Mucosa of stomach (tissue), 1 donor: ENCODE data around the gene BRD2.

Source experiments
- H3K27me3 ChIP-seq: one replicate; pipeline ENCODE4 v1.7.0; 2013; ENCODE audit warnings: mild to moderate bottlenecking, low read length; ENCODE audit not compliant: control insufficient read depth, insufficient read depth
- H3K36me3 ChIP-seq: one replicate; pipeline ENCODE4 v1.7.0; 2013; ENCODE audit warnings: low read length; ENCODE audit not compliant: control insufficient read depth, insufficient read depth
- H3K4me1 ChIP-seq: one replicate; pipeline ENCODE4 v1.7.0; 2013; ENCODE audit warnings: mild to moderate bottlenecking, low read length; ENCODE audit not compliant: control insufficient read depth, insufficient read depth
- H3K4me3 ChIP-seq: one replicate; pipeline ENCODE4 v1.7.0; 2013; ENCODE audit warnings: low read length
- H3K9ac ChIP-seq: one replicate; pipeline ENCODE4 v1.7.0; 2013; ENCODE audit warnings: mild to moderate bottlenecking, low read length, moderate library complexity
- H3K9me3 ChIP-seq: one replicate; pipeline ENCODE4 v1.7.0; 2013; ENCODE audit warnings: mild to moderate bottlenecking, low read length, moderate library complexity; ENCODE audit not compliant: control insufficient read depth
- donor health status: Pancreatic carcinoma.

The BRD2 gene

DNA sequence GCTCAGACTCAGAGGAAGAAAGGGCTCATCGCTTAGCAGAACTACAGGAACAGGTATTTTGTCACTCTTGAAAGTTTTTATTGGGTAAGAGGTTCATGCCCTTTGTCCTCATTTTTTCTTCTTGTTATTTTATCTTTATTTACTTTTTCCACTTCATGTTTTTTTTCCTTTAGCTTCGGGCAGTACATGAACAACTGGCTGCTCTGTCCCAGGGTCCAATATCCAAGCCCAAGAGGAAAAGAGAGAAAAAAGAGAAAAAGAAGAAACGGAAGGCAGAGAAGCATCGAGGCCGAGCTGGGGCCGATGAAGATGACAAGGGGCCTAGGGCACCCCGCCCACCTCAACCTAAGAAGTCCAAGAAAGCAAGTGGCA lies 9.5 kb downstream of the BRD2 start:
- no peaks in the 10 kb centered on the region for H3K27me3 ChIP-seq
- H3K36me3 ChIP-seq = peaks cover 47% of the 10 kb centered on the region
- no peak overlapping the region for H3K4me3 ChIP-seq
- peaks cover 61% of the 10 kb centered on the region for H3K4me1 ChIP-seq
- H3K9ac ChIP-seq = no peak overlapping the region
- no peaks in the 10 kb centered on the region for H3K9me3 ChIP-seq

DNA sequence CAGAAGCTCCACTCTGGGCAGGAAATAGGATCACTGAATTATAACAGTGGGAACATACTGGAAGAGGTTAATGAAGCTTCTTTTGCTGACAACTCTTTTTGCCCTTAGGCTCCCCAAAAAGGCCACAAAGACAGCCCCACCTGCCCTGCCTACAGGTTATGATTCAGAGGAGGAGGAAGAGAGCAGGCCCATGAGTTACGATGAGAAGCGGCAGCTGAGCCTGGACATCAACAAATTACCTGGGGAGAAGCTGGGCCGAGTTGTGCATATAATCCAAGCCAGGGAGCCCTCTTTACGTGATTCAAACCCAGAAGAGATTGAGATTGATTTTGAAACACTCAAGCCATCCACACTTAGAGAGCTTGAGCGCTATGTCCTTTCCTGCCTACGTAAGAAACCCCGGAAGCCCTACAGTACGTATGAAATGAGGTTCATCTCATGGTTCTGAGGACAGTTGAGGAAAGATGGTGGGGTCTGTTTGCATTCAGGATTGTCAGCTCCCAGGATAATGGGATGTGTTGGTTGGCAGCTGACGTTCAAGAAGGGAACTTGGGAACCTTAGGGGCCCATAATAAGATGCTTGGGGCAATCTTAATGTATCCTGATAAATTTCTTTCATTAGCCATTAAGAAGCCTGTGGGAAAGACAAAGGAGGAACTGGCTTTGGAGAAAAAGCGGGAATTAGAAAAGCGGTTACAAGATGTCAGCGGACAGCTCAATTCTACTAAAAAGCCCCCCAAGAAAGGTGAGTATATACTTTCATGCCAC lies 11.5 kb downstream of the BRD2 start:
- Histone ChIP-seq H3K4me1 (peaks cover 69% of the 10 kb centered on the region), H3K36me3 (peaks cover 34% of the 10 kb centered on the region), H3K9me3 (no peaks in the 10 kb centered on the region), H3K4me3 (no peak overlapping the region), H3K27me3 (no peaks in the 10 kb centered on the region), H3K9ac (no peak overlapping the region)

DNA sequence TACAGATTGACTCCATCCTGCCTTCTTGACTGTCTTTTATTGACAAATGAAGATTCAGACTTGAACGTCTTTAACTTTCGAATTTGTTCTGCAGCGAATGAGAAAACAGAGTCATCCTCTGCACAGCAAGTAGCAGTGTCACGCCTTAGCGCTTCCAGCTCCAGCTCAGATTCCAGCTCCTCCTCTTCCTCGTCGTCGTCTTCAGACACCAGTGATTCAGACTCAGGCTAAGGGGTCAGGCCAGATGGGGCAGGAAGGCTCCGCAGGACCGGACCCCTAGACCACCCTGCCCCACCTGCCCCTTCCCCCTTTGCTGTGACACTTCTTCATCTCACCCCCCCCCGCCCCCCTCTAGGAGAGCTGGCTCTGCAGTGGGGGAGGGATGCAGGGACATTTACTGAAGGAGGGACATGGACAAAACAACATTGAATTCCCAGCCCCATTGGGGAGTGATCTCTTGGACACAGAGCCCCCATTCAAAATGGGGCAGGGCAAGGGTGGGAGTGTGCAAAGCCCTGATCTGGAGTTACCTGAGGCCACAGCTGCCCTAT lies 12.2 kb downstream of the BRD2 start:
- H3K27me3 ChIP-seq = no peaks in the 10 kb centered on the region
- H3K4me3 ChIP-seq = no peak overlapping the region
- peaks cover 30% of the 10 kb centered on the region for H3K36me3 ChIP-seq
- H3K4me1 ChIP-seq = peaks cover 62% of the 10 kb centered on the region
- H3K9ac ChIP-seq = no peak overlapping the region
- H3K9me3 ChIP-seq = no peaks in the 10 kb centered on the region

DNA sequence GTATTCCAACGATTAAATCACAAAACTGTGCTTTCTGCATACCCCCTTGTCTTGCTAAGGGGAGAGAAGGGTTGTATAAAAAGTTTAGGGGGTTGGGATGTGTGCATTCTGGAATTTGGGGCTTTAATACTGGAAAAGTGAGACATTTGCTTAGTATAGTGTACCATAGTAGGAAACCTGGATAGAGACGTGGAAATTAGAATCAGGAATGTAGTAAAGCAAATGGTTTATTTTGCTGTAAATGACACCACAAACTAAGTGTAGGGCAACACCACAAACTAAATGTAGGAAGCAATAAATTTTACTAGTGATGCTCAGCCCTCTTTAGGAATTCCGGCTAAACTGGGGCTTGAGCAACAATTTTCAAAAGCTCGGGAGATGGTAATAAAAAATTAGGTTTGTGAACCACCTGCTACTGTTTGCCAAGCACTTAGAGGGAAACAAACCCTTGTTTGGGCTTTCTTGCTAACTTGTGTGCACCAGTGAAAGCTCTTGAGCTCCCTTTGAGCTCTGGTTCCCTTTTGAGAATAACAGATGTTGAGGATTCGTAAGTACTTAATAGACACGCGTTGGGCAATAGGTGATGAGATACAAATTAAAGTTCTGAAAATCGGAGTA lies 13.8 kb downstream of the BRD2 start:
- H3K4me3 ChIP-seq = no peak overlapping the region
- peaks cover 46% of the 10 kb centered on the region for H3K4me1 ChIP-seq
- H3K9me3 ChIP-seq = no peaks in the 10 kb centered on the region
- no peaks in the 10 kb centered on the region for H3K27me3 ChIP-seq
- no peak overlapping the region for H3K9ac ChIP-seq
- H3K36me3 ChIP-seq = peaks cover 30% of the 10 kb centered on the region

DNA sequence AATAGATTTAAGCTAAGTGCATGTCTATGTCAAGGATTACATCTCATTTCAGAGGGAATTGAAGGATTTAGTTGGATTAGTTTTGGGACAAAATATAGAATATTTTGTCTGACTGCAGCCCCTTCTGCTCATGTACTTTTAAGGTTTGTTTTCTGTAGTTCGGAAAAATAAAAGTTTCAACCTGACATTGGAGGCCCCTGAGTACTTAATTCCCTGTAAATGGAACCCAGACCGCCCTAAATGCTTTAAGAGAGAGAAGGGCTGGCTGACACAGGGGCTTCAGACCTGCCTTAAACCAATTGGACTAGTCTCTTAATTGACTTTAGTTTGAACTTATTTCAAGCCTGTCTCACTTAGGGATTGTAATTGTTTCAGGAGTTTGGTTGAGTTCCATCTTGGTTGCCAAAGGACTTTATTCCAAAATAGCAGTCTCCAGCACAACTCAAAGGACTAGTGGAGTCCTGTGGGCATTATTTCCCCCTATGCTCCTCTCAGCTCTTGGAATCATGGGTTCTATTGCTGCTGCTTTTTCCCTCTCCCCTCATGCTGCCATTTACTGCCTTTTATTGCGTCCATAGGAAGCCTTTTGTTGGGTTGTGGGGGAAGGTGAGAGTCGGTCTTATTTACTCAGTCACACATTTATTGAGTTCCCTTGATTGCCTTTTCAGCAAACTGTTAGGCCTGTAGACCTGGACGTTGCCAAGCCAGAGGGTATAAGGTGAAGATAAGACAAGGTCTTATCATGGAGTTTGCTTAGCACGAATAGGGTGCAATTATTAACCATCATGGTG lies 14.5 kb downstream of the BRD2 start:
- no peak overlapping the region for H3K9ac ChIP-seq
- no peaks in the 10 kb centered on the region for H3K9me3 ChIP-seq
- H3K36me3 ChIP-seq = peaks cover 24% of the 10 kb centered on the region
- H3K27me3 ChIP-seq = no peaks in the 10 kb centered on the region
- no peak overlapping the region for H3K4me3 ChIP-seq
- H3K4me1 ChIP-seq = peaks cover 39% of the 10 kb centered on the region

DNA sequence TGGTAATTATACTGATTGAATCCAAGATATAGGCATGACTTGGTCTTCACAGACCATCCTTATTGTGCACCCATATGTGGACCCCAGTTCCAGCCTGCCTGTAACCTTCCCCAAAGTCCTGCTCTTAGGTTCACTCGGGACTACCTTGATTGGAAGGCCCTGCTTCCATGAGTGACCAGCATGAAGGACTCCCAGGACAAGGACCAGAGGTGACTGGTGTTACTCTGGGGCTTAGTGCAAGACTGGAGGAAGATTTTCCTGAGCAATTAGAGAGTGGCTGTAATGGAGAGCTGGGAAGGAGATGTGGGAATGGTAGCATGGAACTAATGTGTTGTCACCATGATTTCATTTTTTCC lies 15.1 kb downstream of the BRD2 start:
- peaks cover 18% of the 10 kb centered on the region for H3K36me3 ChIP-seq
- no peaks in the 10 kb centered on the region for H3K27me3 ChIP-seq
- no peak overlapping the region for H3K4me3 ChIP-seq
- H3K4me1 ChIP-seq = peaks cover 33% of the 10 kb centered on the region
- H3K9ac ChIP-seq = no peak overlapping the region
- H3K9me3 ChIP-seq = no peaks in the 10 kb centered on the region

DNA sequence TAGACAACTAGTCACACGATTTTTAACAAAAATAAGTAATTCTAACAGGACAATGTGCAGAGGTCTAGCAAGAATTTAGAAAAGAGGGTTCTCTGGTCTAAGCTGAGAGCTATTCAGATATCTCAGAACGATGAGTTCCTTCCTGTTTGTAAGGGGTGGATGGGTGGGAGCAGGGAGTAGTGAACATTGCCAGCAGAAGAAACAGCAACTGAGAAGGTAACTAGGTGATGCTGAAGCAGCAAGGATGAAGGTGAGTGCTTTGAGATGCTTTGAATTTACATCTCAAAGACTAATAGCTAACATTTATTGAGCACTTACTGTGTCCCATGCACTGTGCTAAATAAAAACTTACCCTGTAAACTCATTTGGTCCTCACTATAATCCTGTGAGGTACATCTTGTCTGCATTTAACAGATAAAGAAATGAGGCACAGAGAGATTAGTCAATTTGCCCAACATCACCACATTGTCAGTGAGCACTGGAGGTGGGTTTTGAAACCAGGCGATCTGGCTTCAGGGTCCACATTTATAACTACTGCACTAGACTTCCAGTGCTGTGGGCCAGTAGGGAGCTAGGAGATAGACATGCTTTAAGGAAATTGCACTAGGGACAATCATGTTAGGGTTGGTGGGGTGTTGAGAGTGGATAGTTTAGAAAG lies 15.7 kb downstream of the BRD2 start:
- H3K27me3 ChIP-seq = no peaks in the 10 kb centered on the region
- H3K9ac ChIP-seq = no peak overlapping the region
- peaks cover 17% of the 10 kb centered on the region for H3K36me3 ChIP-seq
- H3K4me3 ChIP-seq = no peak overlapping the region
- no peaks in the 10 kb centered on the region for H3K9me3 ChIP-seq
- peaks cover 31% of the 10 kb centered on the region for H3K4me1 ChIP-seq

DNA sequence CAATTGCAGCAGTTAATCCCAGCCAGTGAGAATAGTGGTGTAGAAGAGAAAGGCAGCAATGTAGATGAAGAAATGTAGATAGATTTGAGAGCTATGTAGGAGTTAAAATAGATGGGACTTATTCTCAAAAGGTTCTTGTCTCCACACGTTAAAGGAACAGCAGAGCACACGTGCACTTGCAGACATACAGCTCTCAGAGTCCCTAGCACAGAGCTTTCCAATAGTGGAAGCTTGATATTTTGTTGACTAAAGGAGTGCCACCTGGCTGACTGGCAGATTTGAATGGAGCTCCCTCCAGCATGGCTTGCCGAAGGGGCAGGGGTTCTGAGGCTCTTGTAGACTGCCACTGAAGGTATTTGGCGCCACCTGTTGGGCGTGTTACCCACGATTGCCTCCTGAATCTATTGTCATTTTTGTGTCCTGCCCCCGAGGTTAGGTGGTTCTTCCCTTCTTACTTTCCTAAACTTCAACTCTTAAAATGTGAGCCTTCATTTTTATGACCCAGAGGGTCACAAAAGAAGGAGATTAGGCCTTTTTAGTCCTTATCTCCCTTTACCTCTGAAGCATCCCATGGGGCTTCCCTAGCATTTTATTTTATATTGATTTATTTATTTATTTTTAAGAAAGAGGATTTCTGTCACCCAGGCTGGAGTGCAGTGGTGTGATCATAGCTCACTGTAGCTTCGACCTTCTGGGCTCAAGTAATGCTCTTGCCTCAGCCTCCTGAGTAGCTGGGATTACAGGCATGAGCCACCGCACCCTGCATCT lies 16.4 kb downstream of the BRD2 start:
- Histone ChIP-seq H3K4me3 (no peak overlapping the region), H3K9me3 (no peaks in the 10 kb centered on the region), H3K9ac (no peak overlapping the region), H3K36me3 (peaks cover 12% of the 10 kb centered on the region), H3K27me3 (no peaks in the 10 kb centered on the region), H3K4me1 (peaks cover 29% of the 10 kb centered on the region)

DNA sequence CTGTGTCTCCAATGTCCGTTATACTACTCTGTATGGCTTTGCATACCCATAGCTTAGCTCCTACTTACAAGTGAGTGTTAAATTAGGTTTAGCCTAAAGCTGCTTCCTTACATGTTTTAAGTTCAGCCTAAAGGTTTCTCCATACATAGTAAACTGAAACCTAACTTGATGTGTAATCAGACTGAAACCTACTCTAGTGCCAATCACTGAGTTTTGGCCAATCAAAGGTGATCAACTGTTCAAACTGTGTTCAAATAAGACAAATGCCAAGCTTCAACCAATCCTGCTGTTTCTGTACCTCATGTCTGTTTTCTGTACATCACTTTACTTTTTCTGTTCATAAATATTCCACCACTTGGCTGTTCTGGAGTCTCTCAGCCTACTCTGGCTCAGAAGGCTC lies 21.0 kb downstream of the BRD2 start:
- Histone ChIP-seq H3K27me3 (no peaks in the 10 kb centered on the region), H3K4me1 (no peaks in the 10 kb centered on the region), H3K4me3 (no peak overlapping the region), H3K36me3 (no peaks in the 10 kb centered on the region), H3K9ac (no peak overlapping the region), H3K9me3 (no peaks in the 10 kb centered on the region)

DNA sequence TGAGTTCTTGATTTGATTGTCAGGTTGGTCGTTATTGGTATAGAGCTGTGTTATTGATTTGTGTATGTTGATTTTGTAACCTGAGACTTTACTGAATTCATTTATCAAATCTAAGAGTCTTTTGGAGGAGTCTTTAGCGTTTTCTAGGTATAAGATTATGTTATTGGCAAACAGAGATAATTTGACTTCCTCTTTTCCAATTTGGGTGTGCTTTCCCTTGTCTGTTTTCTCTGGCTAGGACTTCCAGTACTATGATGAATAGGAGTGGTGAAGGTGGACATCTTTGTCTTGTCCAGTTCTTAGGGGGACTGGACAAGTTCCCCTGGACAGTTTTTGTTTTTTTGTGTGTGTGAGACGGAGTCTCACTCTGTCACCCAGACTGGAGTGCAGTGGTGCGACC lies 23.6 kb downstream of the BRD2 start:
- H3K9me3 ChIP-seq = no peaks in the 10 kb centered on the region
- no peaks in the 10 kb centered on the region for H3K4me1 ChIP-seq
- H3K4me3 ChIP-seq = no peak overlapping the region
- no peaks in the 10 kb centered on the region for H3K36me3 ChIP-seq
- H3K9ac ChIP-seq = no peak overlapping the region
- H3K27me3 ChIP-seq = no peaks in the 10 kb centered on the region

DNA sequence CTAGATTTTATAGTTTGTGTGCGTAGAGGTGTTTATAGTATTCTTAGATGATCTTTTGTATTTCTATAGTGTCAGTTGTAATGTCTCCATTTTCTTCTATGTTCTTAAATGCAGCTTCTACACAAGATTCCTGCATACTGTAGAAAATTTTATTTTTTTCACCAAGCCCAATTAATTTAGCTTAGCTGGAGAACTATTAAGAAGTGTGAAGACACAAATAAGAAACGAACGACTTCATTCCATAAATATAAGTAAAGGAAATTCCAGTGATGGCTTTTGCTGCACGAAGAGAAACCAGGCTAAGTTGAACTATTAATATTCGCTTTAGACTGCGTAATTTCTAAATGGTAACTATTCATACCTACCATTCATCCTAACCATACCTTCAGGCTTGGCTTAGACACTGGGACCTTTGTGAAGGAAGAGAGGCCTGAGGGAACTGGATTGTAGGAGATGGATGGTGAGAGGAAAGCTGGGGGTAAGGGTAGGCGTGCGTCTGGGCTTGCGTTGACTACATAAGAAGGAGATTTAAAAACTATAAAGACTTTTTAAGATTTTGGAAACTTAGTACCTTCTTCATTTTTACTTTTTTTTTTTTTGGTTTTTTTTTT lies 25.1 kb downstream of the BRD2 start:
- Histone ChIP-seq H3K4me3 (no peak overlapping the region), H3K36me3 (no peaks in the 10 kb centered on the region), H3K4me1 (no peaks in the 10 kb centered on the region), H3K9ac (no peak overlapping the region), H3K27me3 (no peaks in the 10 kb centered on the region), H3K9me3 (no peaks in the 10 kb centered on the region)
